Loucy (cell line): Measurements from ENCODE around the gene TLK1.
"Not testable (repeated sequence)": the region's sequence is repeated elsewhere in the genome, so short reads cannot be mapped to it uniquely, and the experiment has no call there.

Experiments used
- H2AFZ ChIP-seq: fragments of 200-600 bp; sonication (generic); 2 replicates; pipeline ENCODE4 v1.6.0; 2016; ENCODE audit warnings: antibody characterized with exemption, mild to moderate bottlenecking, low read length, moderate library complexity
- H3F3A ChIP-seq: fragments of 200-600 bp; 2 replicates; pipeline ENCODE4 v1.6.0; 2016; ENCODE audit warnings: antibody characterized with exemption, low read depth, mild to moderate bottlenecking
- H3K27me3 ChIP-seq: fragments of 200-600 bp; sonication (generic); 2 replicates; pipeline ENCODE4 v1.6.1; 2014; ENCODE audit warnings: low read length, mild to moderate bottlenecking; ENCODE audit not compliant: insufficient read depth, poor library complexity, severe bottlenecking
- H3K36me3 ChIP-seq: fragments of 200-600 bp; sonication (generic); 2 replicates; pipeline ENCODE4 v1.6.1; 2016; ENCODE audit warnings: low read length; ENCODE audit not compliant: insufficient read depth
- H3K4me1 ChIP-seq: fragments of 200-600 bp; sonication (generic); 2 replicates; pipeline ENCODE4 v1.5.1; 2014; ENCODE audit warnings: low read length, mild to moderate bottlenecking; ENCODE audit not compliant: insufficient read depth, poor library complexity, severe bottlenecking
- H3K4me2 ChIP-seq: fragments of 200-600 bp; sonication (generic); 2 replicates; pipeline ENCODE4 v1.6.0; 2014; ENCODE audit warnings: antibody characterized with exemption, low read length, low read depth, mild to moderate bottlenecking; ENCODE audit not compliant: poor library complexity, severe bottlenecking
- H3K4me3 ChIP-seq: fragments of 200-600 bp; sonication (generic); 2 replicates; pipeline ENCODE4 v1.5.1; 2014; ENCODE audit warnings: low read length, mild to moderate bottlenecking, mixed read lengths; ENCODE audit not compliant: poor library complexity, severe bottlenecking
- H3K79me2 ChIP-seq: fragments of 200-600 bp; sonication (generic); 2 replicates; pipeline ENCODE4 v1.6.1; 2014; ENCODE audit warnings: low read length; ENCODE audit not compliant: insufficient read depth
- H3K9ac ChIP-seq: fragments of 200-600 bp; sonication (generic); 2 replicates; pipeline ENCODE4 v1.6.0; 2014; ENCODE audit warnings: mild to moderate bottlenecking, low read depth, low read length, moderate library complexity; ENCODE audit not compliant: poor library complexity, severe bottlenecking
- H3K9me2 ChIP-seq: fragments of 200-600 bp; sonication (generic); replicated peaks from 2 replicates; pipeline ENCODE4 v1.6.1; 2016; ENCODE audit warnings: low read depth, low read length, mixed read lengths
- H3K9me3 ChIP-seq: fragments of 200-600 bp; sonication (generic); 2 replicates; pipeline ENCODE4 v1.6.1; 2014; ENCODE audit warnings: mild to moderate bottlenecking, antibody characterized with exemption, low read length, low read depth; ENCODE audit not compliant: insufficient read depth
- H4K20me1 ChIP-seq: fragments of 200-600 bp; sonication (generic); 2 replicates; pipeline ENCODE4 v1.6.0; 2014; ENCODE audit warnings: antibody characterized with exemption, low read length, mild to moderate bottlenecking; ENCODE audit not compliant: insufficient read depth, poor library complexity, severe bottlenecking
- CTCF ChIP-seq: fragments of 200-600 bp; sonication (generic); conservative IDR thresholded peaks from 2 replicates; pipeline ENCODE4 v1.5.1; 2014; ENCODE audit warnings: mild to moderate bottlenecking, antibody characterized with exemption, low read length
- EZH2phosphoT487 ChIP-seq: fragments of 200-600 bp; IDR thresholded peaks from 2 replicates; pipeline ENCODE4 v1.6.1; 2018; ENCODE audit warnings: antibody characterized with exemption, mild to moderate bottlenecking, moderate library complexity, borderline replicate concordance

Gene TLK1

GRCh38 chr2:171165967-171166327 is 5.3 kb upstream of the TLK1 start:
- H3K9me2 ChIP-seq: no peaks in the 10 kb centered on the region
- peaks cover 15% of the 10 kb centered on the region; the same call in 1 of the 2 replicates for H3F3A ChIP-seq
- no peak for TF ChIP-seq CTCF
- H3K9ac ChIP-seq: no peak overlapping the region
- H2AFZ ChIP-seq: no peak overlapping the region
- peaks cover 31% of the 10 kb centered on the region for H3K4me1 ChIP-seq
- H3K27me3 ChIP-seq: no peaks in the 10 kb centered on the region
- H4K20me1 ChIP-seq: no peaks in the 10 kb centered on the region
- H3K79me2 ChIP-seq: 0 out of 2 replicates have a peak, but pooled peaks cover 8% of the 10 kb centered on the region
- H3K4me3 ChIP-seq: no peak overlapping the region
- no peaks in the 10 kb centered on the region for H3K36me3 ChIP-seq
- H3K4me2 ChIP-seq: no peak overlapping the region
- no peaks in the 10 kb centered on the region for H3K9me3 ChIP-seq

GRCh38 chr2:171163261-171163660 is 2.6 kb upstream of the TLK1 start:
- no peak overlapping the region for H3K9ac ChIP-seq
- H3K4me3 ChIP-seq: peak overlapping the region; percentile 22
- peaks cover 34% of the 10 kb centered on the region for H3K4me1 ChIP-seq
- peaks cover 15% of the 10 kb centered on the region for H4K20me1 ChIP-seq
- no peaks in the 10 kb centered on the region for H3K9me3 ChIP-seq
- no peaks in the 10 kb centered on the region for H3K9me2 ChIP-seq
- H2AFZ ChIP-seq: no peak overlapping the region
- no peaks in the 10 kb centered on the region for H3K36me3 ChIP-seq
- TF ChIP-seq EZH2phosphoT487: no peak
- TF ChIP-seq CTCF: no peak
- peak overlapping the region; percentile 97 for H3K4me2 ChIP-seq
- H3K79me2 ChIP-seq: peaks cover 29% of the 10 kb centered on the region
- no peaks in the 10 kb centered on the region for H3K27me3 ChIP-seq
- peaks cover 18% of the 10 kb centered on the region; the same call in 1 of the 2 replicates for H3F3A ChIP-seq

GRCh38 chr2:171162522-171163197 is 2.0 kb upstream of the TLK1 start:
- peaks cover 18% of the 10 kb centered on the region; the same call in 1 of the 2 replicates for H3F3A ChIP-seq
- not testable (repeated sequence) for H2AFZ ChIP-seq, H3K9me3 ChIP-seq, H3K36me3 ChIP-seq, H3K4me3 ChIP-seq, H3K9me2 ChIP-seq, H3K9ac ChIP-seq, H3K27me3 ChIP-seq
- peaks cover 40% of the 10 kb centered on the region for H3K4me1 ChIP-seq
- peaks cover 35% of the 10 kb centered on the region for H3K79me2 ChIP-seq
- H3K4me2 ChIP-seq: peak overlapping the region; percentile 97
- peaks cover 21% of the 10 kb centered on the region for H4K20me1 ChIP-seq
